HepG2 (cell line): ENCODE results near the gene BHLHE23. TPM values are rescaled to one million over a fixed set of nuclear protein-coding genes. Genes with fewer than 3 reads are reported as not detected.

Experiments used
- ATAC-seq: fragments of 200-7000 bp; cut with Tn5 transposase; 3 replicates; pipeline ENCODE4 v1.9.1; 2020; ENCODE audit warnings: mild to moderate bottlenecking, moderate library complexity
- BruUV-seq: library from RNA; stranded (reverse); fragments of 400-500 nt; replicated peaks from 2 replicates; lab custom pipeline; 2021; lab: Mats Ljungman, UMichigan
- CTCF ChIA-PET: fragments of 300-600 bp; formaldehyde crosslinking; extraction: SDS; loops from one replicate; lab custom pipeline; 2021; ENCODE audit warnings: low total read pairs, inconsistent platforms, low intra/inter-chr PET ratio; lab: Yijun Ruan, JAX
- POLR2A ChIA-PET: fragments of 350-600 bp; sonication (Branson Sonifier 250); formaldehyde crosslinking; loops from one replicate; lab custom pipeline; 2020; ENCODE audit warnings: antibody characterized with exemption, inconsistent platforms; lab: Yijun Ruan, JAX
- DNase-seq: peaks from one replicate; pipeline ENCODE4 v3.0.0-alpha.2; 2015; ENCODE audit warnings: low spot score
- FAIRE-seq: peaks from 3 replicates; lab custom pipeline; 2011; peaks lifted over from hg19 to GRCh38; lab: Jason Lieb, UNC
- H2AFZ ChIP-seq: one replicate; pipeline ENCODE4 v1.6.1; 2011; ENCODE audit warnings: low read length, inconsistent platforms
- H3K27ac ChIP-seq: fragments of 300-600 bp; 3 replicates; pipeline ENCODE4 v1.8.0; 2011; ENCODE audit warnings: mixed run types, mild to moderate bottlenecking, mixed read lengths, low read length, inconsistent platforms; ENCODE audit not compliant: insufficient read depth; ENCODE audit errors: extremely low read length
- H3K27me3 ChIP-seq, 2 experiments: fragments of 200-600 bp in 1 of 2; 2 replicates in 1 of 2; 3 replicates in 1 of 2; pipeline versions ENCODE4 v1.6.0 to v1.8.0; 2011; ENCODE audit warnings: low read length in 2 of 2, mild to moderate bottlenecking in 2 of 2, moderate library complexity in 2 of 2, inconsistent platforms in 1 of 2; ENCODE audit not compliant: insufficient read depth in 2 of 2, control insufficient read depth in 1 of 2
- H3K36me3 ChIP-seq, 2 experiments: fragments of 200-600 bp in 1 of 2; replicated peaks in 1 of 2; 2 replicates in 1 of 2; 3 replicates in 1 of 2; pipeline versions ENCODE4 v1.5.1 to v1.8.0; 2011; ENCODE audit warnings: low read length in 2 of 2, inconsistent platforms in 1 of 2; ENCODE audit not compliant: insufficient read depth in 2 of 2, control insufficient read depth in 1 of 2
- H3K4me1 ChIP-seq: 2 replicates; pipeline ENCODE4 v1.5.1; 2012; ENCODE audit warnings: low read length, inconsistent platforms; ENCODE audit not compliant: insufficient read depth
- H3K4me2 ChIP-seq: 2 replicates; pipeline ENCODE4 v1.6.0; 2011; ENCODE audit warnings: low read depth, low read length, inconsistent platforms
- H3K4me3 ChIP-seq, 3 experiments: fragments of 200-600 bp in 1 of 3; sonication (generic), shearing (Covaris generic) in 1 of 3; replicated peaks in 1 of 3; 2 replicates each; pipeline ENCODE4 v1.5.1; 2011 to 2016; ENCODE audit warnings: low read length in 3 of 3, inconsistent platforms in 2 of 3, low read depth in 2 of 3, mild to moderate bottlenecking in 2 of 3, control low read depth in 1 of 3, mixed read lengths in 1 of 3; ENCODE audit not compliant: insufficient read depth in 1 of 3
- H3K79me2 ChIP-seq: one replicate; pipeline ENCODE4 v1.6.1; 2011; ENCODE audit warnings: low read length, inconsistent platforms; ENCODE audit not compliant: insufficient read depth
- H3K9ac ChIP-seq: 2 replicates; pipeline ENCODE4 v1.6.0; 2011; ENCODE audit warnings: mild to moderate bottlenecking, low read depth, low read length, inconsistent platforms; ENCODE audit not compliant: insufficient read depth
- H3K9me3 ChIP-seq: 2 replicates; pipeline ENCODE4 v1.5.1; 2012; ENCODE audit warnings: mild to moderate bottlenecking, low read length
- H4K20me1 ChIP-seq: 2 replicates; pipeline ENCODE4 v1.6.0; 2011; ENCODE audit warnings: inconsistent platforms, mild to moderate bottlenecking, low read length, moderate library complexity; ENCODE audit not compliant: insufficient read depth
- CHCHD3 ChIP-seq: sonication (generic); formaldehyde crosslinking; IDR thresholded peaks from 2 replicates; pipeline ENCODE4 v1.8.0; 2022; ENCODE audit warnings: mild to moderate bottlenecking, missing genetic modification reagents, moderate library complexity
- SRY ChIP-seq: sonication (generic); formaldehyde crosslinking; IDR thresholded peaks from 2 replicates; pipeline ENCODE4 v1.8.0; 2022; ENCODE audit warnings: mild to moderate bottlenecking, missing genetic modification reagents
- ZBTB40 ChIP-seq, 2 experiments: fragments of 450-650 bp in 1 of 2; sonication (generic) in 1 of 2; formaldehyde crosslinking in 1 of 2; IDR thresholded peaks; 2 replicates each; pipeline versions ENCODE4 v1.6.1 to v1.8.0; 2016 to 2022; ENCODE audit warnings: antibody characterized with exemption in 1 of 2, mild to moderate bottlenecking in 1 of 2, missing genetic modification reagents in 1 of 2
- ZBTB44 ChIP-seq: sonication (generic); formaldehyde crosslinking; IDR thresholded peaks from 2 replicates; pipeline ENCODE4 v1.4.0; 2020; ENCODE audit warnings: missing genetic modification reagents
- ZFP91 ChIP-seq: sonication (generic); formaldehyde crosslinking; IDR thresholded peaks from 2 replicates; pipeline ENCODE4 v1.9.0; 2022; ENCODE audit warnings: missing genetic modification reagents, mild to moderate bottlenecking, borderline replicate concordance
- ZNF564 ChIP-seq: sonication (generic); formaldehyde crosslinking; IDR thresholded peaks from 2 replicates; pipeline ENCODE4 v1.8.1; 2023; ENCODE audit warnings: mild to moderate bottlenecking, missing genetic modification reagents
- ZNF773 ChIP-seq: sonication (generic); formaldehyde crosslinking; IDR thresholded peaks from 2 replicates; pipeline ENCODE4 v1.4.0; 2020; ENCODE audit warnings: missing genetic modification reagents, borderline replicate concordance
- ZNF800 ChIP-seq: sonication (generic); formaldehyde crosslinking; IDR thresholded peaks from 2 replicates; pipeline ENCODE4 v1.4.0; 2020; ENCODE audit warnings: missing genetic modification reagents
- WGBS: methylation state at CpG from one replicate; pipeline ENCODE4 v1.1.6; 2017; ENCODE audit warnings: low lambda C conversion rate; 5-methylcytosine and 5-hydroxymethylcytosine counted together
- in situ Hi-C: cut with HindIII; loops from 2 replicates; pipeline ENCODE4 v1.10.0; 2017; ENCODE audit warnings: low pct_unique_long_range_greater_than_20kb; ENCODE audit not compliant: extremely low pct_ligation_motif_present
- intact Hi-C: fragments of 100-400 bp; cut with micrococcal nuclease; formaldehyde crosslinking; loops from one replicate; pipeline ENCODE4 v1.10.0; 2022; ENCODE audit not compliant: unreplicated experiment
- polyA plus RNA-seq, 8 experiments: library from polyadenylated mRNA; depleted of rRNA in 3 of 8; stranded (reverse) in 7 of 8; unstranded in 1 of 8; fragments of >200 nt; fragmentation: Illumina TruSeq in 4 of 8; extraction: Trizol in 4 of 8; gene quantifications; 2 replicates each; pipeline versions ENCODE4 v1.2.1 to v1.2.3, GENCODE V29; 2011 to 2016; ENCODE audit warnings: low read depth in 4 of 8, missing spikeins in 1 of 8, mixed read lengths in 1 of 8; ENCODE audit not compliant: insufficient read depth in 1 of 8
- total RNA-seq, 5 experiments: library from RNA; depleted of rRNA; stranded (reverse); fragments of >200 nt; fragmentation: Illumina TruSeq; extraction: Trizol; gene quantifications; 2 replicates each; pipeline ENCODE4 v1.2.3, GENCODE V29; 2016; ENCODE audit warnings: low read depth in 1 of 5

The BHLHE23 gene
- total and polyA plus RNA-seq, 2 of the 13 experiments (the other 11 are each of a cell fraction or from before 2014, with no cell fraction given), result not detected

GRCh38 chr20:63017826-63018411 lies 11.2 kb upstream of the BHLHE23 start:
- Histone ChIP-seq H3K27me3 (peaks cover 59 to 96% of the 10 kb centered on the region in 2 experiments), H3K9ac (no peak overlapping the region), H3K4me1 (no peaks in the 10 kb centered on the region), H3K27ac (no peak overlapping the region), H3K9me3 (peaks cover 6% of the 10 kb centered on the region; the same call in 1 of the 2 replicates), H3K79me2 (no peaks in the 10 kb centered on the region), H3K36me3 (no peaks in the 10 kb centered on the region), H4K20me1 (peaks cover 6% of the 10 kb centered on the region; the same call in 1 of the 2 replicates), H3K4me3 (no peak overlapping the region), H2AFZ (no peak overlapping the region), H3K4me2 (no peak overlapping the region)
- no peak for FAIRE-seq
- DNase-seq, result no peak
- peak; percentile 52 for ATAC-seq
- CTCF ChIA-PET, result no interaction called here
- POLR2A ChIA-PET, result no interaction called here
- in situ Hi-C loops, result no loop called here
- no TSS peak for BruUV-seq
- intact Hi-C loops, result no loop called here
- WGBS, result 14% methylated on average over 15 of the region's 25 CpGs
- TF ChIP-seq ZBTB44 (CRISPR knock-in tag) (no peak), ZFP91 (0 out of 2 replicates have a peak, but pooled peaks have one; percentile 6), ZNF564 (no peak), ZNF773 (CRISPR knock-in tag) (no peak), ZNF800 (CRISPR knock-in tag) (0 out of 2 replicates have a peak, but pooled peaks have one; percentile 19), SRY (CRISPR knock-in tag) (0 out of 2 replicates have a peak, but pooled peaks have one; percentile 39), ZBTB40 (IDR thresholded peaks at IDR 0.05) (no peak), ZBTB40 (CRISPR knock-in tag; IDR thresholded peaks at IDR 0.05) (0 out of 2 replicates have a peak, but pooled peaks have one; percentile 24), CHCHD3 (CRISPR knock-in tag) (peak; percentile 53; the same call in 1 of the 2 replicates)
